AG04450 (cell line): ENCODE data around the gene TMEM238. TPM values are rescaled to one million over a fixed set of nuclear protein-coding genes. Genes with fewer than 3 reads are reported as not detected.

ENCODE experiments used
- CTCF ChIA-PET: fragments of 300-600, 350-600 bp; formaldehyde crosslinking; extraction: SDS; loops from one replicate; lab custom pipeline; 2022; ENCODE audit warnings: antibody characterized with exemption, inconsistent platforms; lab: Charles Lee
- POLR2A ChIA-PET: fragments of 350-600 bp; formaldehyde crosslinking; extraction: SDS; loops from one replicate; lab custom pipeline; 2021; ENCODE audit warnings: antibody characterized with exemption, inconsistent platforms; lab: Yijun Ruan, JAX
- DNase-seq: peaks from one replicate; pipeline ENCODE4 v3.0.0-alpha.2; 2011; ENCODE audit warnings: low read depth, low spot score
- H3K27ac ChIP-seq: one replicate; pipeline ENCODE4 v1.5.1; 2012; ENCODE audit warnings: low read depth, low read length, control low read depth
- H3K27me3 ChIP-seq: one replicate; pipeline ENCODE4 v1.6.0; 2012; ENCODE audit warnings: low read length; ENCODE audit not compliant: control insufficient read depth, insufficient read depth
- H3K4me3 ChIP-seq: 2 replicates; pipeline ENCODE4 v1.5.1; 2011; ENCODE audit warnings: mild to moderate bottlenecking, low read depth, low read length, control low read depth
- H3K9me3 ChIP-seq: 2 replicates; pipeline ENCODE4 v1.5.1; 2012; ENCODE audit warnings: low read length; ENCODE audit not compliant: control insufficient read depth, insufficient read depth
- CTCF ChIP-seq: IDR thresholded peaks from 2 replicates; pipeline ENCODE4 v1.5.1; 2011; ENCODE audit warnings: low read depth, low read length, control low read depth, inconsistent platforms
- polyA plus RNA-seq: library from polyadenylated mRNA; depleted of rRNA; stranded (reverse); fragments of >200 nt; gene quantifications from 2 replicates; pipeline ENCODE4 v1.2.3, GENCODE V29; 2011

The TMEM238 gene
- polyA plus RNA-seq, 1 experiment: not detected

- CTCF ChIA-PET: interaction anchor here (1.5 to 1.6 kb wide), 2 partner anchors 71 to 131 kb away, joined by 3 read pairs; no protein-coding TSS in a partner anchor
- POLR2A ChIA-PET: interaction anchor here (0.8 to 2.1 kb wide), 6 partner anchors 8 to 62 kb away, joined by 3 to 13 read pairs (median 4); partner anchors contain the start of gene UBE2S
- TF ChIP-seq CTCF: no peak
Measured at GRCh38 chr19:55372316-55373081, 11.6 kb downstream of the TMEM238 start.

DNA sequence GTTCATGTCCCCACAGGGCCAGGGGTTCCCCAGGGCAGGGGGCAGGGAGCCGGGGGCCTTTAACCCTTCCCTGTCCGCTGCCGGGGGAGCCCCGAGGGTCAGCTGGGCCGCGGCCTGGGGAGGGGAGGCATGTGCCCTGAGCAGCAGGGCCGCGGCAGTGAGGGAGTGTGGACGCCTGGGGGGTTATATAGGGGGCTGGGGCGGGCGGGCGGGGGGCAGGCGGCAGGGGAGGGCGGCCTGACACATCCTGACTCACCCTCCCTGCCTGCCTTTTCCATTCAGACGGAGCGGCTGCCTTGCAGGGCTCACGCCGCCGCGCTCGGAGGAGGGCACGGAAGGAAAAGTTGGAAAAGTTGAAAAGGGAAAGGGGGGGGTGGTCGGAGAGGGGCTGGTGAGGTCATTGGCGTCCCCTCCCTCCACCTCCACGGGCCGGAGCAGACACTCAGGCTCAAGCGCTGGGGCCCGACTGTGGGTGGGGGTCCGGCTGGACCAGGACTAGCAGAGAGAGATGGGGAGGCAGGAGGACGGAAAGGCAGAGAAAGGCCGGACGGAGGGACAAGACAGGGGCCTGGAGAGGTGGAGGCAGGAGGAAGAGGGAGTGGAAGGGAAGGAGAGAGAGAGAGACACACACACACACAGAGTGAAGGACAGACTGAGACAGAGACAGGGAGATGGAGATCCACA lies 13.6 kb downstream of the TMEM238 start, which contains the start of gene IL11:
Gene IL11, minus strand, starts transcription at position 159 of the 684 bp plus-strand sequence. Its CDS starts 153 bp downstream, at position 6.
- no peak for DNase-seq
- POLR2A ChIA-PET: interaction anchor here (1.0 to 3.0 kb wide), 7 partner anchors 13 to 284 kb away, joined by 3 to 27 read pairs (median 6); partner anchors contain the start of genes KMT5C, TMEM238, U2AF2 and UBE2S
- Histone ChIP-seq H3K4me3 (peak within 1 kb of the TSS; percentile 76), H3K27ac (peak within 1 kb of the TSS; percentile 85), H3K9me3 (no peaks in the 10 kb centered on the region; the same call in 1 of the 2 replicates), H3K27me3 (no peaks in the 10 kb centered on the region)
- CTCF ChIA-PET: no interaction called here
- TF ChIP-seq CTCF: no peak

More at GRCh38 chr19:55372316-55373081, 11.6 kb downstream of the TMEM238 start:
- Histone ChIP-seq H3K27me3 (no peaks in the 10 kb centered on the region), H3K27ac (peak overlapping the region; percentile 61), H3K4me3 (no peak overlapping the region), H3K9me3 (no peaks in the 10 kb centered on the region; the same call in 1 of the 2 replicates)
- DNase-seq: no peak

DNA sequence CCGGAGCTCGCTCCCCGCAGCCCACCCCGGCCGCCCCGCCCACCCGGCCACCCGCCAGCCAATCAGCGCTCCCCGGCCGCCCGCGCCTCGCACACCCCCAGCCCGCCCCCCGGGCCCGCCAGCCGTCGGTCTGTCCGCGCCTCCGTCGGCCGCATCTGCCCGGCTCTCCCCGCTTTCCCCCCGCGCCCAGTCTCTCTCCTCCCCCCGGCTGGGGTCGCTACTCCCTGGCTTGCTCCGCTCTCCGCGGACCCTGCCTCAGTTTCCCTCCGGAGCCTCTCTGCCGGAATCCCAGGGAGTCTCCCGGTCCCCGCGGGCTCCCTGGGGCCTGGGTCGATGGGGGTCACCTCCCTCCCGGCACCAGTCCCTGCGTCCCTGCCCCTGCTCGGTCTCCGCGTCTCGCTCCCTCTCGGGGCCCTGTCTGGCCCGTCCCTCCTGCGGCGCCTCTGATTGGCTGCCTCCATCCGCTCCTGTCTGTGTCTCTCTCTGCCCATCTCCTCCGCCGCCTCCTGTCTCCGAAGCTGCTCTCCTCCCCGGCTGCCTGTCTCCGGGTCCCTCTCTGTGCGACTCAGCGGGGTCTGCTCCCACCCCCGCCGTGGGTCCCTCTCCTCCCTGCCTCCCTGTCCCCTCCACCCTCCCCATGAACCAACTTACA lies 14.3 kb downstream of the TMEM238 start:
- CTCF ChIA-PET: no interaction called here
- H3K27ac ChIP-seq: peak overlapping the region; percentile 85
- peak overlapping the region; percentile 76 for H3K4me3 ChIP-seq
- DNase-seq: peak; percentile 42
- POLR2A ChIA-PET: interaction anchor here (1.0 to 3.0 kb wide), 8 partner anchors 14 to 285 kb away, joined by 3 to 27 read pairs (median 6); partner anchors contain the start of genes KMT5C, TMEM238, U2AF2 and UBE2S
- TF ChIP-seq CTCF: no peak
- no peaks in the 10 kb centered on the region for H3K27me3 ChIP-seq
- H3K9me3 ChIP-seq: no peaks in the 10 kb centered on the region; the same call in 1 of the 2 replicates

GRCh38 chr19:55368701-55369563 lies 15.2 kb downstream of the TMEM238 start:
- Histone ChIP-seq H3K4me3 (peak overlapping the region; percentile 62), H3K9me3 (no peaks in the 10 kb centered on the region; the same call in 1 of the 2 replicates), H3K27ac (peak overlapping the region; percentile 75), H3K27me3 (no peaks in the 10 kb centered on the region)
- POLR2A ChIA-PET: interaction anchor here (0.5 to 3.0 kb wide), 7 partner anchors 15 to 286 kb away, joined by 3 to 27 read pairs (median 4); partner anchors contain the start of genes KMT5C, TMEM238, TNNI3 and U2AF2
- TF ChIP-seq CTCF: no peak
- CTCF ChIA-PET: interaction anchor here (0.6 kb wide), 1 partner anchor 69 kb away, joined by 3 read pairs; no protein-coding TSS in a partner anchor
- DNase-seq: no peak
